ENCODE results near the gene CYTH1.

DNA sequence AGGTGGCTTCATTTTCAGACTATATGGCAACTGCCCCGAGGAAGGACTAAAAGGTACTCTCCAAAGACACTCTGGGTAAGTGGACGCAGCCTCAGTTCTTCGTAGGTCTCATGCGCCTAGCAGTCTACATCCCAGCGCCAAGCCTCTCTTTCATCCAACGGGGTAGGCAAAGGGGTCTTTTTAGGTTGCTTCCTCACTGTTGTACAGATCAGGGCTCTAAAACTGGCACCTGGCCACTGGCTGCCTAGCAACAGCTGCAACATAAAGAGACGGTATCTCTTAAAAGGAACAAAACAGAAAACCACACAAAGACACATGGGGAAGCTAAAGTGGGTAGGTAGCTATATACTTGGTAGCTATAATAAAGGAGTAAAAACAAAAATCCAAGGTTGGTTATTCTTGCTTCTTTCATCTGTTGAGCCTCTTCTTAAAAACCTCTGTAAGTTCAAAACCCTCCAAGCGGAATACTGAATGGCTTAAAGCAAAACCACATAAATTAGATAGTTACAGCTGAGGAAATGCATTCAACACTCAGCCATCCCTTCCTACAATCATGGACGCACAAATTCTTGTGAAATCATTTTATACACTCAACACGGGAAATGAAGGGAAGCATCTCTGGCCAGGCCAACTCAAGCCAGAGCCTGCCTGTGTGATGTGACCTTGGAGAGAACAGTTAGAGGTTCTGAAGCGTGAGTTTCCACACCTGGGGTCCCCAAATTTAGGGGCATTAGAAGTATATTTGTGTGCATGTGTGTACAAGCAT lies 22.7 kb downstream of the CYTH1 start:
- TF ChIP-seq BHLHE40 (IDR thresholded peaks at IDR 0.05; ENCODE audit: borderline replicate concordance in 1 of 2, low read depth in 2 of 2, low read length in 1 of 2) = no peak
- TF ChIP-seq FOXK2 (IDR thresholded peaks at IDR 0.05) = no peak
- TF ChIP-seq, protein P1, sequence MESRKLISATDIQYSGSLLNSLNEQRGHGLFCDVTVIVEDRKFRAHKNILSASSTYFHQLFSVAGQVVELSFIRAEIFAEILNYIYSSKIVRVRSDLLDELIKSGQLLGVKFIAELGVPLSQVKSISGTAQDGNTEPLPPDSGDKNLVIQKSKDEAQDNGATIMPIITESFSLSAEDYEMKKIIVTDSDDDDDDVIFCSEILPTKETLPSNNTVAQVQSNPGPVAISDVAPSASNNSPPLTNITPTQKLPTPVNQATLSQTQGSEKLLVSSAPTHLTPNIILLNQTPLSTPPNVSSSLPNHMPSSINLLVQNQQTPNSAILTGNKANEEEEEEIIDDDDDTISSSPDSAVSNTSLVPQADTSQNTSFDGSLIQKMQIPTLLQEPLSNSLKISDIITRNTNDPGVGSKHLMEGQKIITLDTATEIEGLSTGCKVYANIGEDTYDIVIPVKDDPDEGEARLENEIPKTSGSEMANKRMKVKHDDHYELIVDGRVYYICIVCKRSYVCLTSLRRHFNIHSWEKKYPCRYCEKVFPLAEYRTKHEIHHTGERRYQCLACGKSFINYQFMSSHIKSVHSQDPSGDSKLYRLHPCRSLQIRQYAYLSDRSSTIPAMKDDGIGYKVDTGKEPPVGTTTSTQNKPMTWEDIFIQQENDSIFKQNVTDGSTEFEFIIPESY (IDR thresholded peaks at IDR 0.05) = no peak
- TF ChIP-seq POLR2A (IDR thresholded peaks at IDR 0.05; ENCODE audit: low read depth, low read length) = no peak
- TF ChIP-seq CTCF (IDR thresholded peaks at IDR 0.05 in 2 of 3, conservative IDR thresholded peaks at IDR 0.05 in 1 of 3; ENCODE audit: control insufficient read depth in 2 of 3, extremely low read depth in 1 of 3, insufficient read depth in 1 of 3, low read depth in 3 of 3, low read length in 3 of 3) = no peak
- TF ChIP-seq NR2C2 (IDR thresholded peaks at IDR 0.05; ENCODE audit: borderline replicate concordance, control insufficient read depth, insufficient read length, low read depth) = no peak
- TF ChIP-seq TAF1 (IDR thresholded peaks at IDR 0.05; ENCODE audit: borderline replicate concordance, low read depth, low read length) = no peak
- no peak for TF ChIP-seq GABPA (IDR thresholded peaks at IDR 0.05; ENCODE audit: low read depth)
- no peak for TF ChIP-seq USF1 (IDR thresholded peaks at IDR 0.05; ENCODE audit: borderline replicate concordance, extremely low read length, insufficient read depth, low read depth, low read length)
- no peak for TF ChIP-seq BRCA1 (IDR thresholded peaks at IDR 0.05; ENCODE audit: low read depth, low read length)

Data from GM12878 (cell line).